Neural crest cell (in vitro differentiated cells): ENCODE results near the gene CPNE7. TPM values are rescaled to one million over a fixed set of nuclear protein-coding genes. Genes with fewer than 3 reads are reported as not detected.

Experiments used
- DNase-seq: peaks from one replicate; pipeline ENCODE4 v3.0.0; 2021; ENCODE audit warnings: low read depth, mixed read lengths, low spot score
- H3K27ac Mint-ChIP-seq: one replicate; pipeline ENCODE4 v1.8.0; 2021; ENCODE audit warnings: mild to moderate bottlenecking, mixed read lengths; ENCODE audit not compliant: unreplicated experiment
- H3K27me3 Mint-ChIP-seq: 2 replicates; pipeline ENCODE4 v1.8.0; 2021; ENCODE audit warnings: low read depth, mild to moderate bottlenecking, mixed read lengths
- H3K36me3 Mint-ChIP-seq: 2 replicates; pipeline ENCODE4 v1.8.0; 2021; ENCODE audit warnings: low read depth, mild to moderate bottlenecking, mixed read lengths
- H3K4me1 Mint-ChIP-seq: 2 replicates; pipeline ENCODE4 v1.8.0; 2021; ENCODE audit warnings: mixed read lengths
- H3K4me3 Mint-ChIP-seq: one replicate; pipeline ENCODE4 v1.8.0; 2021; ENCODE audit warnings: mild to moderate bottlenecking, mixed read lengths
- H3K9me3 Mint-ChIP-seq: 2 replicates; pipeline ENCODE4 v1.8.0; 2021; ENCODE audit warnings: mixed read lengths
- total RNA-seq: library from RNA; stranded (reverse); gene quantifications from 2 replicates; pipeline ENCODE4 v1.2.1, GENCODE V29; 2021
- TF ChIP-seq, protein P1 (sequence below): fragments of 200-600 bp; sonication (generic); conservative IDR thresholded peaks from 2 replicates; pipeline ENCODE4 v1.5.0; 2021; ENCODE audit warnings: antibody characterized with exemption, mild to moderate bottlenecking

Gene CPNE7
- total RNA-seq, 1 donor from 2014 or later, result 2.7 TPM

DNA sequence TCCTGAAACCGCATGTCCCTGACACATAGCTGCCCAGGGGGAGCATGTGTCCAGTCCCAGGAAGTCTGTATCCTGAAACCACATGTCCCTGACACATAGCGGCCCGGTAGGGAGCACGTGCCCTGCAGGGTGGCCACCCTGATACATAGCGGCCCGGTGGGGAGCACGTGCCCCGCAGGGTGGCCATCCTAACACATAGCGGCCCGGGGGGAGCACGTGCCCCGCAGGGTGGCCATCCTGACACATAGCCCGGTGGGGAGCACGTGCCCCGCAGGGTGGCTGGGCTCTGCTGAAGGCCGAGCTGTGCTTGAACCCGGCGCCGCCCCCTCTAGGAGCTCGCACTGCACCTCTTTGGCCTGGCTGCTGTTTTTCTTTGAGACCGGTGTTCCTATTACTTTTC is 33.8 kb upstream of the CPNE7 start:
- Mint-ChIP-seq H3K4me3 (no peak overlapping the region), H3K27ac (no peak overlapping the region), H3K9me3 (no peaks in the 10 kb centered on the region), H3K36me3 (peaks cover 9% of the 10 kb centered on the region), H3K27me3 (no peaks in the 10 kb centered on the region), H3K4me1 (peaks cover 3% of the 10 kb centered on the region)
- DNase-seq, result no peak
- TF ChIP-seq, protein P1, sequence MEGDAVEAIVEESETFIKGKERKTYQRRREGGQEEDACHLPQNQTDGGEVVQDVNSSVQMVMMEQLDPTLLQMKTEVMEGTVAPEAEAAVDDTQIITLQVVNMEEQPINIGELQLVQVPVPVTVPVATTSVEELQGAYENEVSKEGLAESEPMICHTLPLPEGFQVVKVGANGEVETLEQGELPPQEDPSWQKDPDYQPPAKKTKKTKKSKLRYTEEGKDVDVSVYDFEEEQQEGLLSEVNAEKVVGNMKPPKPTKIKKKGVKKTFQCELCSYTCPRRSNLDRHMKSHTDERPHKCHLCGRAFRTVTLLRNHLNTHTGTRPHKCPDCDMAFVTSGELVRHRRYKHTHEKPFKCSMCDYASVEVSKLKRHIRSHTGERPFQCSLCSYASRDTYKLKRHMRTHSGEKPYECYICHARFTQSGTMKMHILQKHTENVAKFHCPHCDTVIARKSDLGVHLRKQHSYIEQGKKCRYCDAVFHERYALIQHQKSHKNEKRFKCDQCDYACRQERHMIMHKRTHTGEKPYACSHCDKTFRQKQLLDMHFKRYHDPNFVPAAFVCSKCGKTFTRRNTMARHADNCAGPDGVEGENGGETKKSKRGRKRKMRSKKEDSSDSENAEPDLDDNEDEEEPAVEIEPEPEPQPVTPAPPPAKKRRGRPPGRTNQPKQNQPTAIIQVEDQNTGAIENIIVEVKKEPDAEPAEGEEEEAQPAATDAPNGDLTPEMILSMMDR, result no peak

DNA sequence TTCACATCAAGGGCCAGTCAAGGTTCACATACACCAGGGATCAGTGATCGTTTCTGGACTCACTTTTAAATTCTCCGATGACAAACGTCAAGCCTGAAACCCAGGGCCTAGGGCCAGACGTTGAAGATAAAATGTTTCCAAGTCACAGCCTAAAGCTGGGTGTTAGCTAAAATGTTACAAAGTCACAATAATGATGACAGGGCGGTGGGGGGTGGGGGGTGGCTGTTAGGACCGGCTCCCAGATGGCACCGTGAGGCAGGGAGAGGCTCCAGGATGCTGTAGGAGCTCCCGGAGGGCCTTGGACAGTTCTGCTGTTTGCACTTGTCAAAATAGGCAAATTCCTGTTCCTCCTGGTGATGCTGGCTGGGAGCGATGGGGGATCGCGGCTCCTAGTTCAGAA is 31.4 kb upstream of the CPNE7 start:
- Mint-ChIP-seq H3K27me3 (no peaks in the 10 kb centered on the region), H3K9me3 (no peaks in the 10 kb centered on the region), H3K27ac (no peak overlapping the region), H3K4me1 (no peaks in the 10 kb centered on the region), H3K36me3 (peaks cover 7% of the 10 kb centered on the region), H3K4me3 (no peak overlapping the region)
- no peak for DNase-seq
- TF ChIP-seq, protein P1, result no peak

DNA sequence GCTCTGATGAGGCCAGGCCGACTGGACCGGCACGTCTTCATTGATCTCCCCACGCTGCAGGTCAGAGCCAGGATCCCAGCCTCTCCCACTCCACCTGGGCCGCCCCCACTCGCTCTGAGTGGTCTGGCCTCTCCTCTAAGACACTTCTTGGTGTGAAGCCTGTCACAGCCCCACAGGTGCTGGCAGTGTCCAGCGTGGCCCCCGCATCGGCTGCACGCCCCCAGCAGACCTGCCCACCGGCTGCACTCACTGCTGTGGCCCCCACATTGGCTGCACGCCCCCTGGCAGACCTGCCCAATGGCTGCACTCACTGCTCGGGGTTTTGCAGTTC is 30.9 kb upstream of the CPNE7 start:
- peaks cover 7% of the 10 kb centered on the region for H3K36me3 Mint-ChIP-seq
- no peak for DNase-seq
- no peaks in the 10 kb centered on the region for H3K9me3 Mint-ChIP-seq
- TF ChIP-seq, protein P1, result no peak
- no peaks in the 10 kb centered on the region for H3K27me3 Mint-ChIP-seq
- no peak overlapping the region for H3K4me3 Mint-ChIP-seq
- H3K4me1 Mint-ChIP-seq, result no peaks in the 10 kb centered on the region
- H3K27ac Mint-ChIP-seq, result no peak overlapping the region

DNA sequence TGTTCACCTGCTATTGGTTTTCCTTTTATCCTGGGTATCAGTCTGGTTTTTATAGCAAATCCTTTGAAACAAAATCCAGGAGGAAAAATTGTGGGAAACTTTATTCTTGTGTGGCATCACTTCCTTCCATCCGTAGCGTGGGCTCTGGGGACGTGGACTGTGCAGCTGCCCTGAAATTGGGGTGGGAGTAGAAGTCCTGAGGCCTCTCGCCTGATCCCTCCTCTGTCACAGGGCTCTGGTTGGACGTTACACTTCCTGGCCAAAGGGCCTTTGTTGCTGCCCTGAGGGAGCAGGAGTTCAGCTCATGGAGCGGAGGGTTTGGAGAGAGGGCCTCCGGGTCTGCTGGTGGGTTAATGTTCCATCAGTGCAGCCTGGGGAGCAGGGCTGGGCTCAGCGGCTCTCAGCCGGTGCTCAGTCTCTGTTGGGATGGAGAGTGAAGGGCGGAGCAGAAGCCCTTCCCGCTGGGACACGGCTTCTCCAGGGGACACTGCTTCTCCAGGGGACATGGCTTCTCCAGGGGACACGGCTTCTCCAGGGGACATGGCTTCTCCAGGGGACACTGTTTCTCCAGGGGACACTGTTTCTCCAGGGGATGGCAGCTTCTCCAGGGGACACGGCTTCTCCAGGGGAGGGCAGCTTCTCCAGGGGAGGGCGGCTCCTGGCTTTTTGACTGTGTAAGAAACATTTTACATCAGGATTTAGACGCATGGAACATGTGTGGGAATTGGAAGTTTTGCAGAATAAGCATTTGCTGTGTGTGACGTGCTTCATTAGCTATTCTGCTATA is 30.3 kb upstream of the CPNE7 start:
- H3K9me3 Mint-ChIP-seq, result no peaks in the 10 kb centered on the region
- no peak for DNase-seq
- H3K36me3 Mint-ChIP-seq, result peaks cover 7% of the 10 kb centered on the region
- H3K4me3 Mint-ChIP-seq, result no peak overlapping the region
- H3K27ac Mint-ChIP-seq, result no peak overlapping the region
- H3K4me1 Mint-ChIP-seq, result no peaks in the 10 kb centered on the region
- H3K27me3 Mint-ChIP-seq, result no peaks in the 10 kb centered on the region
- TF ChIP-seq, protein P1, result no peak

DNA sequence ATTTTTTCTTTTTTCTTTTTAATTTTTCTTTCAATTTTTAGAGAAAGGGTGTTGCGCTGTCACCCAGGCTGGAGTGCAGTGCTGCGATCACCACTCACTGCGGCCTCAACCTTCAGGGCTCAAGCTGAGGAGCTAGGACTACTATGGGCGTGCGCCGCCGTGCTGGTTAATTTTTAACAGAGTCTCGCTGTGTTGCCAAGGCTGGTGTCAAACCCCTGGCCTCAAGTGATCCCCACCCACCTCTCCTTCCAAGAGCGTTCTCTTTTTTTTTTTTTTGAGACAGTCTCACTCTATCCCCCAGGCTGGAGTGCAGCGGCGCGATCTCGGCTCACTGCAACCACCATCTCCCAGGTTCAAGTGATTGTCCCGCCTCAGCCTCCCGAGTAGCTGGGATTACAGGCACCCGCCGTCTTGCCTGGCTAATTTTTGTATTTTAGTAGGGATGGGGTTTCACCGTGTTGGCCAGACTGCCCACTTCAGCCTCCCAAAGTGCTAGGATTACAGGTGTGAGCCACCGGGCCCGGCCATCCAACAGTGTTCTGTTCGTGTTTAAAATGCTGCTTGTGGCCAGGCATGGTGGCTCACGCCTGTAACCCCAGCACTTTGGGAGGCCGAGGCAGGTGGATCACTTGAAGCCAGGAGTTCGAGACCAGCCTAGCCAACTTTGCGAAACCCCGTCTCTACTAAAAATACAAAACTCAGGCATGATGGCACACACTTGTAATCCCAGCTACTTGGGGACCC is 29.6 kb upstream of the CPNE7 start:
- Mint-ChIP-seq H3K27ac (no peak overlapping the region), H3K4me1 (no peaks in the 10 kb centered on the region), H3K36me3 (peaks cover 7% of the 10 kb centered on the region), H3K27me3 (no peaks in the 10 kb centered on the region), H3K9me3 (no peaks in the 10 kb centered on the region), H3K4me3 (no peak overlapping the region)
- TF ChIP-seq, protein P1, result no peak
- DNase-seq, result no peak
